CD4-positive, alpha-beta memory T cell (primary cell): ENCODE results near the gene SLC8A1. TPM values are rescaled to one million over a fixed set of nuclear protein-coding genes. Genes with fewer than 3 reads are reported as not detected.

Source experiments
- CTCF ChIA-PET: fragments of 350-600 bp; sonication (Branson Sonifier 250); formaldehyde crosslinking; loops from one replicate; lab custom pipeline; 2021; ENCODE audit warnings: inconsistent platforms; ENCODE audit not compliant: partially characterized antibody; lab: Charles Lee
- POLR2A ChIA-PET: fragments of 350-600 bp; sonication (Branson Sonifier 250); formaldehyde crosslinking; loops from one replicate; lab custom pipeline; 2021; ENCODE audit not compliant: partially characterized antibody; lab: Charles Lee
- DNase-seq, 5 donors: peaks; one replicate each; pipeline versions ENCODE4 v3.0.0 to v3.0.0-alpha.2; 2020 to 2022; ENCODE audit warnings: mixed read lengths in 1 of 5
- H3K27ac ChIP-seq: one replicate; pipeline ENCODE4 v1.7.0; 2013; ENCODE audit warnings: low read depth, low read length
- H3K27me3 ChIP-seq: 2 replicates; pipeline ENCODE4 v1.7.0; 2013; ENCODE audit warnings: mild to moderate bottlenecking, low read length, moderate library complexity; ENCODE audit not compliant: insufficient read depth
- H3K36me3 ChIP-seq: 2 replicates; pipeline ENCODE4 v1.7.0; 2013; ENCODE audit warnings: mild to moderate bottlenecking, low read length, moderate library complexity; ENCODE audit not compliant: insufficient read depth
- H3K4me1 ChIP-seq: 2 replicates; pipeline ENCODE4 v1.7.0; 2013; ENCODE audit warnings: mild to moderate bottlenecking, low read length, moderate library complexity; ENCODE audit not compliant: insufficient read depth
- H3K4me3 ChIP-seq, 2 donors: one replicate each; pipeline ENCODE4 v1.7.0; 2013; ENCODE audit warnings: low read length in 2 of 2, mild to moderate bottlenecking in 1 of 2
- H3K9me3 ChIP-seq, 2 donors: one replicate each; pipeline ENCODE4 v1.7.0; 2013; ENCODE audit warnings: low read length in 2 of 2, control low read depth in 1 of 2; ENCODE audit not compliant: control insufficient read depth in 1 of 2
- H3K27ac Mint-ChIP-seq, 7 donors: one replicate each; pipeline ENCODE4 v1.8.0; 2020 to 2021; ENCODE audit warnings: mixed read lengths in 7 of 7, mild to moderate bottlenecking in 6 of 7, inconsistent platforms in 3 of 7, moderate library complexity in 3 of 7
- H3K27me3 Mint-ChIP-seq, 2 donors: one replicate each; pipeline ENCODE4 v1.8.0; 2020 to 2021; ENCODE audit warnings: mixed read lengths in 2 of 2
- H3K36me3 Mint-ChIP-seq, 2 donors: one replicate each; pipeline ENCODE4 v1.8.0; 2020 to 2021; ENCODE audit warnings: mixed read lengths in 2 of 2, inconsistent platforms in 1 of 2, mild to moderate bottlenecking in 1 of 2
- H3K4me1 Mint-ChIP-seq, 4 donors: one replicate each; pipeline ENCODE4 v1.8.0; 2020 to 2021; ENCODE audit warnings: mixed read lengths in 4 of 4, mild to moderate bottlenecking in 1 of 4
- H3K4me3 Mint-ChIP-seq, 8 donors: one replicate each; pipeline ENCODE4 v1.8.0; 2020 to 2021; ENCODE audit warnings: mixed read lengths in 8 of 8, mild to moderate bottlenecking in 7 of 8, moderate library complexity in 6 of 8, inconsistent platforms in 3 of 8
- H3K9me3 Mint-ChIP-seq, 8 donors: one replicate each; pipeline ENCODE4 v1.8.0; 2020 to 2021; ENCODE audit warnings: mixed read lengths in 8 of 8, mild to moderate bottlenecking in 5 of 8, inconsistent platforms in 3 of 8, moderate library complexity in 1 of 8
- intact Hi-C: fragments of 100-400 bp; cut with micrococcal nuclease; formaldehyde crosslinking; loops from one replicate; pipeline ENCODE4 v1.15.1; 2023
- polyA plus RNA-seq, 2 donors: library from polyadenylated mRNA; unstranded; fragments of 300-500 nt; fragmentation: Illumina TruSeq; gene quantifications; one replicate each; pipeline ENCODE4 v1.2.3, GENCODE V29; 2021
- total RNA-seq, 2 experiments: library from RNA; stranded (reverse); gene quantifications; one replicate each; pipeline ENCODE4 v1.2.3, GENCODE V29; 2021

Gene SLC8A1
- total and polyA plus RNA-seq, 4 experiments from 2014 or later, result 0.36 to 0.79 TPM; not detected in 2

- Histone ChIP-seq H3K4me3 (no peak overlapping the region), H3K27me3 (no peaks in the 10 kb centered on the region), H3K27ac (no peak overlapping the region), H3K36me3 (no peaks in the 10 kb centered on the region), H3K9me3 (no peaks in the 10 kb centered on the region), H3K4me1 (no peaks in the 10 kb centered on the region)
- no peak overlapping the region for H3K4me3 Mint-ChIP-seq
- CTCF ChIA-PET, result no interaction called here
- POLR2A ChIA-PET, result no interaction called here
- no peak overlapping the region for H3K27ac Mint-ChIP-seq
- H3K27me3 Mint-ChIP-seq, result no peaks in the 10 kb centered on the region
- peaks cover 0 to 7% (median 0%) of the 10 kb centered on the region in 8 donors for H3K9me3 Mint-ChIP-seq
- DNase-seq, result no peak
- no peaks in the 10 kb centered on the region for H3K36me3 Mint-ChIP-seq
- intact Hi-C loops, result no loop called here
- H3K4me1 Mint-ChIP-seq, result peaks cover 0 to 2% (median 0%) of the 10 kb centered on the region in 4 donors
Observed at GRCh38 chr2:40363231-40363630, 88.7 kb downstream of the SLC8A1 start.

- CTCF ChIA-PET, result no interaction called here
- H3K27ac ChIP-seq, result no peak overlapping the region
- Mint-ChIP-seq H3K4me3 (no peak overlapping the region), H3K36me3 (no peaks in the 10 kb centered on the region), H3K4me1 (peaks cover 0 to 2% (median 0%) of the 10 kb centered on the region in 4 donors), H3K9me3 (peaks cover 0 to 2% (median 0%) of the 10 kb centered on the region in 8 donors), H3K27ac (no peak overlapping the region), H3K27me3 (no peaks in the 10 kb centered on the region)
- H3K27me3 ChIP-seq, result no peaks in the 10 kb centered on the region
- intact Hi-C loops, result no loop called here
- DNase-seq, result no peak
- no peaks in the 10 kb centered on the region for H3K4me1 ChIP-seq
- H3K36me3 ChIP-seq, result no peaks in the 10 kb centered on the region
- no peaks in the 10 kb centered on the region for H3K9me3 ChIP-seq
- POLR2A ChIA-PET, result no interaction called here
- H3K4me3 ChIP-seq, result no peak overlapping the region
Observed at GRCh38 chr2:40361478-40361877, 90.4 kb downstream of the SLC8A1 start.

- intact Hi-C loops, result no loop called here
- Histone ChIP-seq H3K27me3 (no peaks in the 10 kb centered on the region), H3K36me3 (no peaks in the 10 kb centered on the region), H3K9me3 (no peaks in the 10 kb centered on the region), H3K4me1 (no peaks in the 10 kb centered on the region), H3K4me3 (no peak overlapping the region), H3K27ac (no peak overlapping the region)
- Mint-ChIP-seq H3K27ac (no peak overlapping the region), H3K36me3 (no peaks in the 10 kb centered on the region), H3K27me3 (no peaks in the 10 kb centered on the region), H3K4me3 (no peak overlapping the region), H3K4me1 (peaks cover 0 to 2% (median 0%) of the 10 kb centered on the region in 4 donors), H3K9me3 (peaks cover 0 to 5% (median 0%) of the 10 kb centered on the region in 8 donors)
- DNase-seq, result no peak
- POLR2A ChIA-PET, result no interaction called here
- CTCF ChIA-PET, result no interaction called here
Observed at GRCh38 chr2:40360652-40361051, 91.2 kb downstream of the SLC8A1 start.

GRCh38 chr2:40359811-40360210 lies 92.1 kb downstream of the SLC8A1 start:
- Mint-ChIP-seq H3K36me3 (no peaks in the 10 kb centered on the region), H3K27me3 (no peaks in the 10 kb centered on the region), H3K4me1 (peaks cover 0 to 2% (median 0%) of the 10 kb centered on the region in 4 donors), H3K9me3 (peaks cover 0 to 5% (median 0%) of the 10 kb centered on the region in 8 donors), H3K27ac (no peak overlapping the region), H3K4me3 (no peak overlapping the region)
- H3K36me3 ChIP-seq, result no peaks in the 10 kb centered on the region
- intact Hi-C loops, result no loop called here
- H3K9me3 ChIP-seq, result no peaks in the 10 kb centered on the region
- DNase-seq, result no peak
- H3K27me3 ChIP-seq, result no peaks in the 10 kb centered on the region
- no peak overlapping the region for H3K4me3 ChIP-seq
- CTCF ChIA-PET, result no interaction called here
- no peak overlapping the region for H3K27ac ChIP-seq
- POLR2A ChIA-PET, result no interaction called here
- no peaks in the 10 kb centered on the region for H3K4me1 ChIP-seq

- H3K4me3 Mint-ChIP-seq, result no peak overlapping the region
- H3K27ac Mint-ChIP-seq, result peak overlapping the region in 1 of 7 donors; percentile 13
- CTCF ChIA-PET, result interaction anchor here (0.7 kb wide), 1 partner anchor 9 kb away, joined by 4 read pairs; no protein-coding TSS in a partner anchor
- H3K4me1 Mint-ChIP-seq, result no peaks in the 10 kb centered on the region
- H3K27me3 ChIP-seq, result no peaks in the 10 kb centered on the region
- H3K4me1 ChIP-seq, result no peaks in the 10 kb centered on the region
- no peak for DNase-seq
- no peaks in the 10 kb centered on the region for H3K9me3 ChIP-seq
- H3K9me3 Mint-ChIP-seq, result peaks cover 0 to 5% (median 0%) of the 10 kb centered on the region in 8 donors
- POLR2A ChIA-PET, result no interaction called here
- no peaks in the 10 kb centered on the region for H3K27me3 Mint-ChIP-seq
- no peaks in the 10 kb centered on the region for H3K36me3 ChIP-seq
- H3K36me3 Mint-ChIP-seq, result no peaks in the 10 kb centered on the region
- H3K4me3 ChIP-seq, result no peak overlapping the region
- intact Hi-C loops, result no loop called here
- H3K27ac ChIP-seq, result no peak overlapping the region
Observed at GRCh38 chr2:40358783-40359182, 93.1 kb downstream of the SLC8A1 start.

GRCh38 chr2:40357667-40358066 lies 94.2 kb downstream of the SLC8A1 start:
- Mint-ChIP-seq H3K27me3 (no peaks in the 10 kb centered on the region), H3K27ac (no peak overlapping the region), H3K36me3 (no peaks in the 10 kb centered on the region), H3K4me3 (no peak overlapping the region), H3K9me3 (peaks cover 0 to 5% (median 0%) of the 10 kb centered on the region in 8 donors), H3K4me1 (no peaks in the 10 kb centered on the region)
- ChIA-PET CTCF (no interaction called here), POLR2A (no interaction called here)
- Histone ChIP-seq H3K4me1 (no peaks in the 10 kb centered on the region), H3K27ac (no peak overlapping the region), H3K27me3 (no peaks in the 10 kb centered on the region), H3K36me3 (no peaks in the 10 kb centered on the region), H3K9me3 (no peaks in the 10 kb centered on the region), H3K4me3 (no peak overlapping the region)
- no peak for DNase-seq
- intact Hi-C loops, result no loop called here

- Histone ChIP-seq H3K4me3 (no peak overlapping the region), H3K27ac (no peak overlapping the region), H3K9me3 (no peaks in the 10 kb centered on the region), H3K4me1 (no peaks in the 10 kb centered on the region), H3K36me3 (no peaks in the 10 kb centered on the region), H3K27me3 (no peaks in the 10 kb centered on the region)
- Mint-ChIP-seq H3K4me3 (no peak overlapping the region), H3K9me3 (peaks cover 0 to 5% (median 0%) of the 10 kb centered on the region in 8 donors), H3K27ac (no peak overlapping the region), H3K27me3 (no peaks in the 10 kb centered on the region), H3K36me3 (no peaks in the 10 kb centered on the region), H3K4me1 (no peaks in the 10 kb centered on the region)
- CTCF ChIA-PET, result no interaction called here
- POLR2A ChIA-PET, result no interaction called here
- no peak for DNase-seq
- intact Hi-C loops, result no loop called here
Observed at GRCh38 chr2:40355451-40355850, 96.4 kb downstream of the SLC8A1 start.

- ChIA-PET POLR2A (no interaction called here), CTCF (no interaction called here)
- Histone ChIP-seq H3K36me3 (no peaks in the 10 kb centered on the region), H3K4me3 (no peak overlapping the region), H3K27ac (no peak overlapping the region), H3K4me1 (no peaks in the 10 kb centered on the region), H3K9me3 (no peaks in the 10 kb centered on the region), H3K27me3 (no peaks in the 10 kb centered on the region)
- H3K4me1 Mint-ChIP-seq, result no peaks in the 10 kb centered on the region
- no peak overlapping the region for H3K4me3 Mint-ChIP-seq
- H3K27ac Mint-ChIP-seq, result no peak overlapping the region
- intact Hi-C loops, result no loop called here
- no peaks in the 10 kb centered on the region for H3K27me3 Mint-ChIP-seq
- peaks cover 0 to 5% (median 0%) of the 10 kb centered on the region in 8 donors for H3K9me3 Mint-ChIP-seq
- H3K36me3 Mint-ChIP-seq, result no peaks in the 10 kb centered on the region
- no peak for DNase-seq
Observed at GRCh38 chr2:40353231-40353630, 98.7 kb downstream of the SLC8A1 start.
